ENCODE results near the gene BAZ2B.

BAZ2B gene

DNA sequence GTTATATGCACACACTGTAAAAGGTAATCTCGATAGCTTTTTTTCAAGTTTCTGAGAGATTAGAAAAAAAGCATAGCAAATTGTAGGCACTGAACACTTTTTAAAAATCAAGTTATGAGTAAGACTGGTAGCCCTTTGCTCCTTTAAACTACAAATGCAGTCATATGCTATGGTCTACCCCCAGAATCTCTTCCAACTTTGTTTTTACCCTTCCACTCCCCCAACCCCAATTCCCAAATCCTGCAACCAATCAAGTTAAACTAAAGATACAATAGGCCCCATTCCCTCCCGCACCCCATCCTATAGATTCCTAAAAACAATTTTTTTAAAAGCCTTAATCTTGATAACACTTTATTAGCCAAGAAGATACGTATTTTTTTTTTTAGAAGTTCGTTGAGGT lies 752 bp upstream of the BAZ2B start:
- peak overlapping the region; percentile 81 for H3K4me2 ChIP-seq
- TF ChIP-seq Cebpa-rat (IDR thresholded peaks at IDR 0.05), result no peak
- no peaks in the 10 kb centered on the region for H3K27me3 ChIP-seq

DNA sequence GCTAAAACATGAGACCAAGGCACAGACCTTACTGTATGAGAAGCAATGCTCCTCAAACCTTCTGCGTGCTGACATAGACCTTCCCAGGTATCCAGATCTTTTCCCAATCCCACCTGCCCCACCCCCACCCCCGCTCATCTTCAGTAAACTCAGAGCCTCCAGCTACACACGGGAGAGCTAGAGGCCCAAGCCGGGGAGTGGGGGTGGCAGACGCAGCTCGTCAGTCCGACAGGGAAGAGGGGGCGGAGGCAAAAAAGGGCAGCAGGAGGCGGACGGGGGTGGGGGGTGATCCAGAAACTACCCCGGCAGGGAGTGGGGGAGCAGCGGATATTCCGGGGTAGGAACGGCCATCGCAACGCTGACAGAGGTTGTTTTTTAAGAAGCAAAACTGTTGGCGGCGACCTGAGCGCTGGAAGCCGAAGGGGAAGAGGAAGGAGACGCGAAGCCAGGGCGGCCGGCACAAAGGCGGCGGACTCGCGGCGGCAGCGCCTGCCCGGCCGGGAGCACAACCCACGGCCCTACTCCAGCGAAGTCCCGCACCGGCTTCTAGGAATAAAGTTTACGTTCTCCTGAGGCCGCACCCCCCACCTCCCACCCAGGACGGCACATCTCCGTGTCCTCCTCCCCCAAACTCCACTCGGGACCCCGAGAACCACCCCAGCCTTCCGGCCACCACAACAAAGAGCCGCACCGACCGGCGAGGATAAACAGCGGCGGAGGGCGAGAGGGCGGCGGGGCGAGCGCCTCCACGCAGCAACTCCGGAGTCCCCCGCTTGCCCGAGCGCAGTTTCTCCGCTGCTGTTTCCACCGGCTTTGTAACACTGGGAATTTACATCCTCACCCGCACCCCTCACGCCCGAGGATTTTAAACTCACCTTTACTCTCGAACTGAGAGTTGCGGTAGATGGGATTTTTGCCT lies 722 bp downstream of the BAZ2B start:
- Histone ChIP-seq H3K27ac (peak overlapping the region; percentile 97), H3K27me3 (no peaks in the 10 kb centered on the region), H3K36me3 (no peaks in the 10 kb centered on the region), H3K9me3 (no peaks in the 10 kb centered on the region), H3K4me3 (peak overlapping the region; percentile 85), H3K9ac (peak overlapping the region; percentile 94), H3K4me2 (peak overlapping the region; percentile 81), H4K20me1 (no peaks in the 10 kb centered on the region), H3K4me1 (peaks cover 28% of the 10 kb centered on the region)
- no peak for TF ChIP-seq Cebpa-rat (IDR thresholded peaks at IDR 0.05)

More for the DNA sequence above, 752 bp upstream of the BAZ2B start:
- no peak overlapping the region for H3K27ac ChIP-seq
- no peaks in the 10 kb centered on the region for H3K9me3 ChIP-seq
- peak overlapping the region; percentile 85 for H3K4me3 ChIP-seq
- no peaks in the 10 kb centered on the region for H4K20me1 ChIP-seq
- H3K9ac ChIP-seq, result no peak overlapping the region; the same call in 1 of the 2 replicates
- no peaks in the 10 kb centered on the region for H3K36me3 ChIP-seq
- H3K4me1 ChIP-seq, result peaks cover 32% of the 10 kb centered on the region

DNA sequence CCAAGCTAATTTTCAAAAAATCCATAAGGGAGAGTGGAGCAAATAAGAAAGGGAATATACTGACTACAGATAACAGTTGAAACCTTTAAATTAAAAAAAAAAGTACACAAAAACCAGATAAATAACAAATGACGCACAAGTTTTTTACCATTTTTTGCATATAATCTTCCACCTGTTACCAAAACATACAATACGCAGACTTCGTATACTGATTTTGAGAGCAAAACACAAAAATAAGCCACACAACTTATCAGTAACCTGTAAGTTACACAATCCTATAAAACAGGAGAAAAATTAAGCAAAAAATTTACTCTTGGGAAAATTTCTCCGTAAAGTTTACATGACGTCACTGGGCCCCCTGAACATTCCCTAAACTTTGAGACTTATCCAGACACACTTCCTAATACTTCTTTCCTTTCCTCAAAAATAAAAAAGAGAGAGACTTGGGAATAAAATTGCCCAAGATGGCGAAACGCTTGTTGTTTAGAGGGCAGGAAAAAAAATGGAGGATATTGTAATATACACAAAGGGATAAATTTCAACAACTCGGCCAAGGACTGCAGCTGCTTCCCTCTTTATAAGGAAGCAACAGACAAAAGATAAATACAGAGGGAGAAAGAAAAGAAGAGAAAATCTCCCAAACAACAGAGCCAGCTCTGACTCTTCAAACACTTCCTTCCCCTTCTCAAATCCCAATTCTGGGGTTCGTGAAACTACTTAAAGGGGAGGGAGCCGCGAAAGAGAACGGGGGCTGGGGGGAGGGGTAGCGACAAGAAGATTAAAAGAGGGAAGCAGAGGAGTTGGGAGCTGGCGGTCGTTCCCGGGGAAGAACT lies 1.6 kb downstream of the BAZ2B start:
- no peaks in the 10 kb centered on the region for H3K36me3 ChIP-seq
- no peak for TF ChIP-seq Cebpa-rat (IDR thresholded peaks at IDR 0.05)
- H3K27ac ChIP-seq, result peak overlapping the region; percentile 97
- H4K20me1 ChIP-seq, result peaks cover 7% of the 10 kb centered on the region; the same call in 1 of the 2 replicates
- peak overlapping the region; percentile 85 for H3K4me3 ChIP-seq
- H3K4me1 ChIP-seq, result peaks cover 27% of the 10 kb centered on the region
- peak overlapping the region; percentile 94 for H3K9ac ChIP-seq
- H3K4me2 ChIP-seq, result peak overlapping the region; percentile 81
- no peaks in the 10 kb centered on the region for H3K27me3 ChIP-seq
- H3K9me3 ChIP-seq, result no peaks in the 10 kb centered on the region

DNA sequence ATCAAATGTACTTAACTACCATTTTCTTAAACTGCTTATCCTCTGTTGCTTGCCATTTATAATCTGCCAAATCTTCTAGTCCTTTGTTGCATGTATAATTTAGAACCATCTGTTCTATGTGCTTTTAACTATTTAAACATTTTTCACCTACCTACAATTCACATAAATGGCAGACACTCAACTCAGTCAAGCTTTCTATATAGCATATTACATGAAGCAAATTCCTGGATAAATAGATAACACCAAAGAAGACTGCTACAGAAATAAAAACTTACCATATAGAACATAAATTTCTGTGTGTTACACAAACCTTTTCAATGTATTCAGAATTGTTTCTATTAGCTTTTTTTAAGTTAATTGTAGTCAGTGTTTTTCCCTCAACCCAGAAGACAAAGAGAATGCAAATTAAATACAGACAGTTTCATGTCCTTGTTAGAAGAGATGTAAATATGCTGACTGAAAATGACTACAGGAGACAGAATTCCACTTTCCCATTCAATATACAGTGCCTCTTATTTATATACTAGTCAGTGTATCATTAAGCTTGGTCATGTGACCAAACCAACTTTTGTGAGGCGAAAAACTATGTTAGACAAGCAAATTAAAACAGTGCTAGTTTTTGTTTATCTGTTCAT lies 2.6 kb downstream of the BAZ2B start:
- Histone ChIP-seq H3K36me3 (no peaks in the 10 kb centered on the region), H3K4me1 (peaks cover 27% of the 10 kb centered on the region), H3K4me2 (peak overlapping the region; percentile 81), H3K9ac (no peak overlapping the region), H3K27ac (no peak overlapping the region), H3K27me3 (no peaks in the 10 kb centered on the region), H4K20me1 (peaks cover 17% of the 10 kb centered on the region), H3K4me3 (peak overlapping the region; percentile 85), H3K9me3 (no peaks in the 10 kb centered on the region)
- TF ChIP-seq Cebpa-rat (IDR thresholded peaks at IDR 0.05), result no peak

DNA sequence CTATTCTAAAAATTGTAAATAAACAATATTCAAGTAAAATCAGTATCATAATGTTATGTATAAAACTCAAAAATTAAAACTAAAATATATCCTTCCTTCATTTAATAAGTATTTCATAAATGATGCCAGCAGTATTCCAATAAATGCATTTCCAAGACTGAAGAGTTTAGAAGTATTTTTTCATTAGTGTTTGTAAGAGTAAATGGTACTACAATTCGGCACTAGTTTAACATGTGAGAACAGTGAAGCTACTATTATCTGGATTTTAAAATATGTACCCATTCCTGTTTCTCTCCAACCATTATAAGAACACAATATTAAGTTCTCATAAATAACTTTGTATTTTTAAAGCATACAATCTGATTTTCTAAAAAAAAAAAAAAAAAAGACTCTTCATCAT lies 3.3 kb downstream of the BAZ2B start:
- Histone ChIP-seq H3K4me3 (no peak overlapping the region), H3K27ac (no peak overlapping the region), H3K27me3 (no peaks in the 10 kb centered on the region), H3K36me3 (peaks cover 2% of the 10 kb centered on the region; the same call in 1 of the 2 replicates), H3K9me3 (no peaks in the 10 kb centered on the region), H3K4me1 (peaks cover 27% of the 10 kb centered on the region), H4K20me1 (peaks cover 23% of the 10 kb centered on the region), H3K4me2 (peak overlapping the region; percentile 81; the same call in 1 of the 2 replicates), H3K9ac (no peak overlapping the region)
- TF ChIP-seq Cebpa-rat (IDR thresholded peaks at IDR 0.05), result no peak

DNA sequence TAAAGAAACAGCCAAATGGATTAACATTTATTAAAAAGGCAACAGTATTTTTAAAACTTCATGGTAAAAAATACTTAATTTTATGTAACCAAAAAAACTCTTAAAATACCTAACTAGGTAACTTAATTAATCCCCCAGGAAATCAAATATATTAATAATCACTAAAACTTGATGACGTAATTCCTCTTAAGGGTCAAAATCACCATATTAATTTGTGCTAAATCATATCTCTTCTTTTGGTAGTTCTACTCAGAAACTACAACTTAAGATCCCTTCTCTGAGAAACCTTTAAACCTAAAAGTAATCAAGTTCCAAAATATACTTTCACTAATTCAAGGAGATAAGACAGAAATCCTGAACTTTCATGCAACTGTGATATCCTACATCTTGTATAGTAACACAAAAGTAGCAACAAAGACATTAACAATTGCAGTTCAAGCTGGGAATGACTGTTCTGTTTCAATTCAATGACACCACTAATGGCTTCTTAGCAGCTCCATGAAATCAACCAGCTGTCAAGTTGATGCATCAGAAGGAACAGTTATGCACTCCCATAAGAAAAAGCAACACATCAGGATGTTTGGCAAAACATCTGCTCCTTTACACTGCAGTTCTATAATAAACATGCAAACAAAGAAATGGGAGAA lies 4.0 kb downstream of the BAZ2B start:
- H3K9me3 ChIP-seq, result no peaks in the 10 kb centered on the region
- no peak overlapping the region for H3K4me3 ChIP-seq
- no peaks in the 10 kb centered on the region for H3K27me3 ChIP-seq
- TF ChIP-seq Cebpa-rat (IDR thresholded peaks at IDR 0.05), result no peak
- peaks cover 5% of the 10 kb centered on the region; the same call in 1 of the 2 replicates for H3K36me3 ChIP-seq
- no peak overlapping the region for H3K4me2 ChIP-seq
- no peak overlapping the region for H3K27ac ChIP-seq
- H3K4me1 ChIP-seq, result peaks cover 27% of the 10 kb centered on the region
- H4K20me1 ChIP-seq, result peaks cover 31% of the 10 kb centered on the region
- no peak overlapping the region for H3K9ac ChIP-seq

DNA sequence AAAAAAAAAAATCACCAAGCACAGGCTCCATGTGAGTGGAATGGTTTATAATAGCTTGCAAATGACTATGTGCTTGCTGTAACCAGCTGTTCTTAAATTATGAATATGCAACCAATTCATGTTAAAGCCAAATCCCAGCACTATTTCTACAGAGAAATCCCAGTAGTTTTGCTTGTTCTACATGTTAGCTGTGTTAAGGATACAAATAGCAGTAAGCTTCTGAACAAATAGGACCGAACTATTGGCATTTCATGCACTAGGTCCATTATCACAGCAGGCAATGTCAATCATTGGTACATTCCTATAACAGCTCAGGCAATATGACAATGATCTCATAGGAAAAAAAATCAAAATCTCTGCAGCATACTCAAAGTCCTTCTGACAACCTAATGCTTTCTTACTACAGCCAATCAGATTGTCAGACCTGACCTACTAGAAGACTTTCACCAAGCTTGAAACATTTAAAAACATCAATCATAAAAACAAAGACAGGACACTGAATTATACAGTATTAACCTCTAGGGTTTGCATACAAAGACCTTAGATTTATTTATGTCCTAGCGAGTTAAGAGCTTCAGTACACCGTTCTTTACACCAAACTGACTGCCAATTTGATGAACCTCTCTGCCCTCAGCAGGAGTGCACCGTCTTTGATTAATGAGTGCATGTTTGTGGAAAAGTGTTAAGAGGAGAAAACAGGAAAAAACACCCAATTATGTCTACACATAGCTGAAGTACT lies 6.4 kb downstream of the BAZ2B start:
- Histone ChIP-seq H3K4me1 (peaks cover 26% of the 10 kb centered on the region), H3K36me3 (peaks cover 5% of the 10 kb centered on the region; the same call in 1 of the 2 replicates), H3K9me3 (no peaks in the 10 kb centered on the region), H3K9ac (no peak overlapping the region), H3K27me3 (no peaks in the 10 kb centered on the region), H3K4me3 (no peak overlapping the region), H3K27ac (no peak overlapping the region), H3K4me2 (no peak overlapping the region), H4K20me1 (peaks cover 49% of the 10 kb centered on the region)
- no peak for TF ChIP-seq Cebpa-rat (IDR thresholded peaks at IDR 0.05)

DNA sequence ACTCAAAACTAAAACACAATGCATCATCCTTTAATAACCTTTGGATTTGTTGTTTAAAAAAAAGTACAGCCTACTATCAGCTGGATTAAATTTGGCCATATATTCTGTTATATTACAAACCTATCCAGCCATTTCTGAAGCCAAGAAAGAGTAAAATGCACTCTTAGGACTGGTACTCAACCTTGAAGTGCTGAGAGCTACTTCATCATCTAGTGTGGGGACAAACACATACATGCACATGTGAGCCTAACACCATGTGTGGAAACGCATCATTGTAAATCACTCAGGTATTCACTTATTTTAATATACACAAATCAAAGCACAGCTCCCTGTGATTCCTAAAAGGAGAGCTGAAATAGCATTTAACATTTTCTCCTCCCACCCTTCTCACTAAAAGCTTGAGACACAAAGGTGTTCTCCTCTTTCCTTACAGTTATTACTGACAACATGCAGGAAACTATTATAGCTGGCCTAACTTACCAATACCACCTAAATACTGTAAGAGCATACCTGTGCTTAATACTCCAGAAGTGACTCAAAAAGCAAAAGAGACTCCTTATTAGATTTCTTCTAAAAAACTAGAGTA lies 7.5 kb downstream of the BAZ2B start:
- Histone ChIP-seq H3K4me1 (peaks cover 24% of the 10 kb centered on the region), H3K4me3 (no peak overlapping the region), H3K27me3 (no peaks in the 10 kb centered on the region), H3K27ac (no peak overlapping the region), H3K4me2 (no peak overlapping the region), H3K9me3 (no peaks in the 10 kb centered on the region), H4K20me1 (peaks cover 52% of the 10 kb centered on the region), H3K36me3 (peaks cover 5% of the 10 kb centered on the region; the same call in 1 of the 2 replicates), H3K9ac (no peak overlapping the region)
- no peak for TF ChIP-seq Cebpa-rat (IDR thresholded peaks at IDR 0.05)
